NT2/D1 (cell line): ENCODE measurements around the gene CD55.

Experiments used
- DNase-seq: peaks from one replicate; pipeline ENCODE4 v3.0.0-alpha.2; 2011; ENCODE audit warnings: low read depth, low spot score
- H3K27me3 ChIP-seq: 2 replicates; pipeline ENCODE4 v1.6.0; 2011; ENCODE audit warnings: mild to moderate bottlenecking; ENCODE audit not compliant: insufficient read length, insufficient read depth
- H3K36me3 ChIP-seq: 2 replicates; pipeline ENCODE4 v1.6.1; 2011; ENCODE audit warnings: mild to moderate bottlenecking, low read length, mixed read lengths; ENCODE audit not compliant: insufficient read depth, insufficient read length
- H3K4me1 ChIP-seq: 2 replicates; pipeline ENCODE4 v1.5.1; 2011; ENCODE audit not compliant: insufficient read depth, insufficient read length
- H3K4me3 ChIP-seq: 2 replicates; pipeline ENCODE4 v1.5.1; 2011; ENCODE audit warnings: low read depth; ENCODE audit not compliant: insufficient read length
- H3K9ac ChIP-seq: 2 replicates; pipeline ENCODE4 v1.6.0; 2011; ENCODE audit warnings: low read depth; ENCODE audit not compliant: insufficient read length
- H3K9me3 ChIP-seq: 2 replicates; pipeline ENCODE4 v1.5.1; 2011; ENCODE audit warnings: mild to moderate bottlenecking, low read length; ENCODE audit not compliant: insufficient read depth
- SUZ12 ChIP-seq: IDR thresholded peaks from 2 replicates; pipeline ENCODE4 v1.6.1; 2011; ENCODE audit not compliant: insufficient read length, insufficient read depth; ENCODE audit errors: extremely low read depth
- YY1 ChIP-seq: IDR thresholded peaks from 2 replicates; pipeline ENCODE4 v1.6.1; 2011; ENCODE audit not compliant: insufficient read length, insufficient read depth
- ZNF274 ChIP-seq: IDR thresholded peaks from 2 replicates; pipeline ENCODE4 v1.6.1; 2011; ENCODE audit warnings: mild to moderate bottlenecking, low read depth, low read length

Gene CD55

DNA sequence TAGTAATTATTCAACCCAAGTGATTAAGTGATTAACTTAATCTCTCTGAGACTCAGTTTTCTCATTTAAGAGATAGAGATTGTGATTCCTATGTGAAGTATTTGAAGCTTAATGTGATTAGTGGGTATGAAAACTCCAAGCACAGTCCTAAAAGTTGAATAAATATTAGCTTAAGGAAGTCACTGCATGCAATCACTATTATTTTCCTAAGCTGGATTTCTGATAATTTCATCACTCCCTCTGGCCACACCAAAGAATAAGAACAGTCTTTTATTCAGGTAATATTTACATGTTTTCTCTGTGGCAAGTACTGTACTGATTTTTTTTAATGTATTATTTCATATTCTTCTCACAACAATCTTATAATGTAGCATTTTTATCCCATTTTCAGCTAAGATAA lies 31.1 kb downstream of the CD55 start:
- H3K4me1 ChIP-seq, result no peaks in the 10 kb centered on the region
- TF ChIP-seq ZNF274 (no peak), SUZ12 (no peak), YY1 (no peak)
- no peak for DNase-seq
- H3K9ac ChIP-seq, result no peak overlapping the region
- H3K27me3 ChIP-seq, result no peaks in the 10 kb centered on the region
- no peak overlapping the region for H3K4me3 ChIP-seq
- H3K36me3 ChIP-seq, result peaks cover 2% of the 10 kb centered on the region
- no peaks in the 10 kb centered on the region for H3K9me3 ChIP-seq

DNA sequence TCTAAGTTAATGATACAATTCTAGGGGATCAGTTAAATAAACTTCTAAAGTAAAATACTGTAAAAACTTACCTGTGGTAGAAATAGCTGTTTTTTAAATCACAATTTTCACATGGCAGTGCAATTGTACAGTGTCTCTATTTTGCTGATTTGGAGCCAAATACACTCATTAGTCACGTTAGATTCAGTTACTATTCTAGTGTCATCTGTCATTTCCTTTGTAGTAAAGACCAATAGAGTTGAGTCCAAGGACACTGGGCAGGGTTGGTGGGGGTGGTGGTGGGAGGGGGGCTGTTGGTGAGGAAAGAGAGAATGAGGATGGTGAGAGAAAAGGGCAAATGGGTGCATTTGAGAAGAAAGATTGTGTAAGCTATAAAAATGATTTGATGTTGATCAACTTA lies 33.6 kb downstream of the CD55 start:
- TF ChIP-seq SUZ12, result no peak
- H3K4me3 ChIP-seq, result no peak overlapping the region
- H3K4me1 ChIP-seq, result no peaks in the 10 kb centered on the region
- DNase-seq, result no peak
- H3K27me3 ChIP-seq, result no peaks in the 10 kb centered on the region
- H3K9me3 ChIP-seq, result no peaks in the 10 kb centered on the region
- no peak overlapping the region for H3K9ac ChIP-seq
- no peaks in the 10 kb centered on the region for H3K36me3 ChIP-seq

- TF ChIP-seq YY1, result no peak
- no peak for TF ChIP-seq SUZ12
- no peak for TF ChIP-seq ZNF274
- Histone ChIP-seq H3K4me3 (no peak overlapping the region), H3K36me3 (no peaks in the 10 kb centered on the region), H3K9me3 (no peaks in the 10 kb centered on the region), H3K9ac (no peak overlapping the region), H3K27me3 (no peaks in the 10 kb centered on the region), H3K4me1 (no peaks in the 10 kb centered on the region)
- no peak for DNase-seq
Measured at GRCh38 chr1:207355513-207356295, 34.2 kb downstream of the CD55 start.

DNA sequence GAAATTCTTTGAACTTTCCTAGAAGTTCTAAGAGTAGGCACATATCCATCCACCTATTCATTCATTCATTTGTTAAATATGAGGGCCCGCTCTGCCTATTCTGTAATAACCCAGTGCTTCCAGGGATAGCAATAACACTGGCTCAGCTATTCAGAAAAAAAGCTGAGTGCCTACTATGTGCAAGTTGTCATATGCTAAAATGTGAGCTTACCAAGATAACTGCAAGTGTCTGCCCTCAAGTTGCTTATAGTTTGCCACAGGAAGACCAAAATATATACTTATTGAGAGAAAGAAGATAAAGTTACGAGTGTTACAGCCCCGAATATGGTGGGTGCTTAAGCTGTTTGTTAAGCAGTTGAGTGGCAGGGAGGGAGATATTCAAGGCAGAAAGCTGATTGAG lies 39.6 kb downstream of the CD55 start:
- Histone ChIP-seq H3K9me3 (no peaks in the 10 kb centered on the region), H3K4me1 (no peaks in the 10 kb centered on the region), H3K4me3 (no peak overlapping the region), H3K27me3 (no peaks in the 10 kb centered on the region), H3K36me3 (no peaks in the 10 kb centered on the region), H3K9ac (no peak overlapping the region)
- no peak for TF ChIP-seq ZNF274
- no peak for TF ChIP-seq SUZ12
- DNase-seq, result no peak

- H3K9me3 ChIP-seq, result no peaks in the 10 kb centered on the region
- no peaks in the 10 kb centered on the region for H3K27me3 ChIP-seq
- no peaks in the 10 kb centered on the region for H3K4me1 ChIP-seq
- no peak for DNase-seq
- TF ChIP-seq ZNF274 (no peak), SUZ12 (no peak), YY1 (no peak)
- H3K9ac ChIP-seq, result no peak overlapping the region
- no peak overlapping the region for H3K4me3 ChIP-seq
- H3K36me3 ChIP-seq, result no peaks in the 10 kb centered on the region
Measured at GRCh38 chr1:207361889-207362288, 40.4 kb downstream of the CD55 start.

GRCh38 chr1:207362962-207363860 lies 41.7 kb downstream of the CD55 start:
- H3K36me3 ChIP-seq, result no peaks in the 10 kb centered on the region
- no peaks in the 10 kb centered on the region for H3K27me3 ChIP-seq
- no peaks in the 10 kb centered on the region for H3K9me3 ChIP-seq
- H3K4me3 ChIP-seq, result no peak overlapping the region
- no peaks in the 10 kb centered on the region for H3K4me1 ChIP-seq
- no peak for DNase-seq
- TF ChIP-seq ZNF274 (no peak), SUZ12 (no peak), YY1 (no peak)
- no peak overlapping the region for H3K9ac ChIP-seq

- no peak overlapping the region for H3K4me3 ChIP-seq
- H3K9me3 ChIP-seq, result no peaks in the 10 kb centered on the region
- H3K4me1 ChIP-seq, result no peaks in the 10 kb centered on the region
- no peaks in the 10 kb centered on the region for H3K36me3 ChIP-seq
- TF ChIP-seq SUZ12 (no peak), YY1 (no peak), ZNF274 (no peak)
- no peak overlapping the region for H3K9ac ChIP-seq
- no peaks in the 10 kb centered on the region for H3K27me3 ChIP-seq
- no peak for DNase-seq
Measured at GRCh38 chr1:207363871-207364270, 42.4 kb downstream of the CD55 start.
